Mesenchymal stem cell (in vitro differentiated cells and primary cell): ENCODE results near the gene ZNF496.

Experiments used
- DNase-seq: peaks from one replicate; pipeline ENCODE4 v3.0.0-alpha.2; 2013
- H2AFZ ChIP-seq: one replicate; pipeline ENCODE4 v1.6.1; 2013; ENCODE audit warnings: low read depth, mild to moderate bottlenecking, control low read depth, inconsistent platforms, low read length, moderate library complexity
- H2AK5ac ChIP-seq: 2 replicates; pipeline ENCODE4 v1.6.1; 2013; ENCODE audit warnings: low read length, moderate library complexity, mild to moderate bottlenecking, inconsistent platforms; ENCODE audit not compliant: severe bottlenecking
- H2BK120ac ChIP-seq: one replicate; pipeline ENCODE4 v1.6.1; 2013; ENCODE audit warnings: low read depth, mild to moderate bottlenecking, inconsistent platforms, low read length, moderate library complexity
- H2BK12ac ChIP-seq, 2 experiments: one replicate each; pipeline ENCODE4 v1.6.1; 2013; ENCODE audit warnings: inconsistent platforms in 2 of 2, low read length in 2 of 2, mild to moderate bottlenecking in 2 of 2, moderate library complexity in 2 of 2, control low read depth in 1 of 2
- H2BK15ac ChIP-seq: one replicate; pipeline ENCODE4 v1.6.1; 2013; ENCODE audit warnings: mild to moderate bottlenecking, low read depth, inconsistent platforms; ENCODE audit not compliant: poor library complexity, severe bottlenecking
- H2BK5ac ChIP-seq: 2 replicates; pipeline ENCODE4 v1.6.1; 2013; ENCODE audit warnings: low read depth, mild to moderate bottlenecking, low read length, control low read depth, inconsistent platforms; ENCODE audit not compliant: poor library complexity, severe bottlenecking
- H3K14ac ChIP-seq, 2 experiments: one replicate each; pipeline ENCODE4 v1.6.1; 2013; ENCODE audit warnings: inconsistent platforms in 2 of 2, low read length in 2 of 2, control low read depth in 1 of 2, mild to moderate bottlenecking in 1 of 2, moderate library complexity in 1 of 2
- H3K18ac ChIP-seq, 2 experiments: one replicate each; pipeline ENCODE4 v1.6.1; 2013; ENCODE audit warnings: inconsistent platforms in 2 of 2, low read length in 2 of 2, control low read depth in 1 of 2, low read depth in 1 of 2, mild to moderate bottlenecking in 1 of 2
- H3K23ac ChIP-seq, 2 experiments: one replicate each; pipeline ENCODE4 v1.6.1; 2013; ENCODE audit warnings: inconsistent platforms in 2 of 2, low read length in 2 of 2, mild to moderate bottlenecking in 2 of 2, moderate library complexity in 2 of 2, control low read depth in 1 of 2
- H3K27ac ChIP-seq: 2 replicates; pipeline ENCODE4 v1.5.1; 2013; ENCODE audit warnings: mild to moderate bottlenecking, moderate library complexity, low read length, control low read depth, inconsistent platforms; ENCODE audit not compliant: poor library complexity, severe bottlenecking
- H3K27me3 ChIP-seq, 2 experiments: 2 replicates each; pipeline versions ENCODE4 v1.6.1 to v1.7.0; 2013; ENCODE audit warnings: low read length in 2 of 2, mild to moderate bottlenecking in 2 of 2, moderate library complexity in 2 of 2, control low read depth in 1 of 2, inconsistent platforms in 1 of 2; ENCODE audit not compliant: control insufficient read depth in 1 of 2, insufficient read depth in 1 of 2
- H3K36me3 ChIP-seq, 2 experiments: 2 replicates each; pipeline versions ENCODE4 v1.6.1 to v1.7.0; 2013; ENCODE audit warnings: low read length in 2 of 2, control low read depth in 1 of 2, inconsistent platforms in 1 of 2, low read depth in 1 of 2, mild to moderate bottlenecking in 1 of 2; ENCODE audit not compliant: insufficient read depth in 2 of 2, control insufficient read depth in 1 of 2
- H3K4ac ChIP-seq, 2 experiments: one replicate each; pipeline ENCODE4 v1.6.1; 2013; ENCODE audit warnings: inconsistent platforms in 2 of 2, low read length in 2 of 2, mild to moderate bottlenecking in 2 of 2, moderate library complexity in 2 of 2, control low read depth in 1 of 2, low read depth in 1 of 2
- H3K4me1 ChIP-seq: 2 replicates; pipeline ENCODE4 v1.6.1; 2013; ENCODE audit warnings: low read depth, low read length, control low read depth; ENCODE audit not compliant: control insufficient read depth, insufficient read depth
- H3K4me2 ChIP-seq: 2 replicates; pipeline ENCODE4 v1.6.1; 2013; ENCODE audit warnings: low read length, mild to moderate bottlenecking, inconsistent platforms; ENCODE audit not compliant: poor library complexity, severe bottlenecking
- H3K4me3 ChIP-seq, 2 experiments: 2 replicates each; pipeline versions ENCODE4 v1.5.1 to v1.7.0; 2013; ENCODE audit warnings: low read length in 2 of 2, mild to moderate bottlenecking in 2 of 2, control low read depth in 1 of 2, low read depth in 1 of 2; ENCODE audit not compliant: insufficient read depth in 1 of 2
- H3K79me1 ChIP-seq: replicated peaks from 2 replicates; pipeline ENCODE4 v1.6.1; 2013; ENCODE audit warnings: mild to moderate bottlenecking, control low read depth, low read length, inconsistent platforms; ENCODE audit not compliant: poor library complexity, severe bottlenecking
- H3K9ac ChIP-seq: 2 replicates; pipeline ENCODE4 v1.7.0; 2013; ENCODE audit warnings: mild to moderate bottlenecking, low read length, moderate library complexity
- H3K9me3 ChIP-seq: 2 replicates; pipeline ENCODE4 v1.7.0; 2013; ENCODE audit warnings: mild to moderate bottlenecking, low read length; ENCODE audit not compliant: control insufficient read depth
- H4K8ac ChIP-seq: one replicate; pipeline ENCODE4 v1.6.1; 2013; ENCODE audit warnings: inconsistent platforms, mild to moderate bottlenecking, low read length, moderate library complexity
- H4K91ac ChIP-seq: one replicate; pipeline ENCODE4 v1.6.1; 2013; ENCODE audit warnings: mild to moderate bottlenecking, low read length, inconsistent platforms
- WGBS: methylation state at CpG from one replicate; pipeline ENCODE4 v1.1.7; 2013; ENCODE audit warnings: mixed read lengths; 5-methylcytosine and 5-hydroxymethylcytosine counted together

The ZNF496 gene

GRCh38 chr1:247362153-247362552 lies 30.5 kb upstream of the ZNF496 start:
- no peak overlapping the region for H3K9ac ChIP-seq
- no peak overlapping the region for H3K27ac ChIP-seq
- H4K91ac ChIP-seq = no peak overlapping the region
- H3K9me3 ChIP-seq = no peaks in the 10 kb centered on the region
- H3K23ac ChIP-seq = no peak overlapping the region
- H3K4me1 ChIP-seq = no peaks in the 10 kb centered on the region
- H3K14ac ChIP-seq = no peak overlapping the region
- H3K18ac ChIP-seq = no peak overlapping the region
- H3K36me3 ChIP-seq = no peaks in the 10 kb centered on the region
- no peak overlapping the region for H3K4me3 ChIP-seq
- H2BK15ac ChIP-seq = no peak overlapping the region
- WGBS = 76% methylated on average over 2 of the region's 5 CpGs
- no peak overlapping the region for H2BK5ac ChIP-seq
- H3K79me1 ChIP-seq = no peaks in the 10 kb centered on the region
- H3K27me3 ChIP-seq = peaks cover 0 to 8% of the 10 kb centered on the region in 2 experiments
- H3K4ac ChIP-seq = no peak overlapping the region
- no peak overlapping the region for H4K8ac ChIP-seq
- H2BK120ac ChIP-seq = no peak overlapping the region
- H2BK12ac ChIP-seq = no peak overlapping the region
- DNase-seq = peak; percentile 47
- H3K4me2 ChIP-seq = no peak overlapping the region
- no peak overlapping the region for H2AFZ ChIP-seq
- H2AK5ac ChIP-seq = no peak overlapping the region

GRCh38 chr1:247360991-247361731 lies 29.5 kb upstream of the ZNF496 start:
- Histone ChIP-seq H3K4me1 (peaks cover 3% of the 10 kb centered on the region), H3K4me3 (peak overlapping the region in 1 of 2 experiments; percentile 57), H3K18ac (peak overlapping the region in 1 of 2 experiments; percentile 11), H3K14ac (no peak overlapping the region), H4K91ac (no peak overlapping the region), H2BK5ac (no peak overlapping the region), H3K36me3 (no peaks in the 10 kb centered on the region), H3K4ac (no peak overlapping the region), H3K9me3 (no peaks in the 10 kb centered on the region), H2AFZ (no peak overlapping the region), H3K9ac (peak overlapping the region; percentile 78), H3K23ac (no peak overlapping the region), H2BK120ac (no peak overlapping the region), H3K27ac (no peak overlapping the region), H2BK15ac (no peak overlapping the region), H2BK12ac (no peak overlapping the region), H4K8ac (no peak overlapping the region), H3K27me3 (peaks cover 0 to 8% of the 10 kb centered on the region in 2 experiments), H2AK5ac (no peak overlapping the region), H3K79me1 (no peaks in the 10 kb centered on the region), H3K4me2 (no peak overlapping the region)
- no peak for DNase-seq
- WGBS = 76% methylated on average over 10 of the region's 11 CpGs

- H2AK5ac ChIP-seq = no peak overlapping the region
- no peak overlapping the region for H2AFZ ChIP-seq
- H2BK5ac ChIP-seq = no peak overlapping the region
- no peak overlapping the region for H4K8ac ChIP-seq
- H3K9me3 ChIP-seq = no peaks in the 10 kb centered on the region
- H3K18ac ChIP-seq = no peak overlapping the region
- no peaks in the 10 kb centered on the region for H3K79me1 ChIP-seq
- H3K27ac ChIP-seq = no peak overlapping the region
- peak overlapping the region; percentile 78 for H3K9ac ChIP-seq
- no peak overlapping the region for H3K23ac ChIP-seq
- H3K27me3 ChIP-seq = peaks cover 0 to 8% of the 10 kb centered on the region in 2 experiments
- H2BK120ac ChIP-seq = no peak overlapping the region
- no peak overlapping the region for H2BK15ac ChIP-seq
- H3K4me1 ChIP-seq = peaks cover 3% of the 10 kb centered on the region
- no peak overlapping the region for H3K14ac ChIP-seq
- peak overlapping the region in 1 of 2 experiments; percentile 57 for H3K4me3 ChIP-seq
- no peak overlapping the region for H3K4me2 ChIP-seq
- DNase-seq = no peak
- no peak overlapping the region for H2BK12ac ChIP-seq
- WGBS = 94% methylated on average over 12 of the region's 13 CpGs
- H3K4ac ChIP-seq = no peak overlapping the region
- H4K91ac ChIP-seq = no peak overlapping the region
- no peaks in the 10 kb centered on the region for H3K36me3 ChIP-seq
These were observed 28.6 kb upstream of the ZNF496 start for GRCh38 chr1:247360116-247360898.

GRCh38 chr1:247359559-247359958 lies 27.9 kb upstream of the ZNF496 start:
- no peak overlapping the region for H2BK5ac ChIP-seq
- no peak overlapping the region for H4K8ac ChIP-seq
- no peak overlapping the region for H2BK15ac ChIP-seq
- H3K79me1 ChIP-seq = no peaks in the 10 kb centered on the region
- H2BK120ac ChIP-seq = no peak overlapping the region
- no peak overlapping the region for H3K4ac ChIP-seq
- no peak overlapping the region for H2AK5ac ChIP-seq
- 100% methylated on average over 4 of the region's 6 CpGs for WGBS
- no peak overlapping the region for H2BK12ac ChIP-seq
- no peaks in the 10 kb centered on the region for H3K36me3 ChIP-seq
- DNase-seq = no peak
- no peak overlapping the region for H3K18ac ChIP-seq
- no peak overlapping the region for H3K14ac ChIP-seq
- H3K4me1 ChIP-seq = peaks cover 3% of the 10 kb centered on the region
- no peak overlapping the region for H2AFZ ChIP-seq
- no peak overlapping the region for H3K4me3 ChIP-seq
- no peak overlapping the region for H4K91ac ChIP-seq
- H3K9ac ChIP-seq = no peak overlapping the region
- no peak overlapping the region for H3K23ac ChIP-seq
- H3K27ac ChIP-seq = no peak overlapping the region
- no peak overlapping the region for H3K4me2 ChIP-seq
- H3K9me3 ChIP-seq = no peaks in the 10 kb centered on the region
- peaks cover 0 to 8% of the 10 kb centered on the region in 2 experiments for H3K27me3 ChIP-seq
